Tibial artery (tissue), 4 donors: ENCODE data around the gene EPHB3.

ENCODE experiments used
- DNase-seq, 2 donors: peaks; one replicate each; pipeline ENCODE4 v3.0.0-alpha.2; 2019
- H3K27ac ChIP-seq, 2 donors: fragments of 200-600 bp; sonication (generic) in 1 of 2; 1 replicate in 1 of 2; 2 replicates in 1 of 2; pipeline ENCODE4 v1.5.1; 2018 to 2019; ENCODE audit warnings: mild to moderate bottlenecking in 1 of 2
- H3K27me3 ChIP-seq, 2 donors: fragments of 200-600 bp; sonication (generic) in 1 of 2; one replicate each; pipeline versions ENCODE4 v1.5.1 to v1.6.0; 2016 to 2019
- H3K36me3 ChIP-seq, 3 donors: fragments of 200-600 bp; sonication (generic) in 2 of 3; one replicate each; pipeline ENCODE4 v1.5.1; 2016 to 2019; ENCODE audit warnings: mild to moderate bottlenecking in 2 of 3
- H3K4me1 ChIP-seq, 4 donors: fragments of 200-600 bp; sonication (generic) in 2 of 4; 1 replicate in 3 of 4; 2 replicates in 1 of 4; pipeline ENCODE4 v1.5.1; 2016 to 2019
- H3K4me3 ChIP-seq, 2 donors: fragments of 200-600 bp; sonication (generic) in 1 of 2; 1 replicate in 1 of 2; 2 replicates in 1 of 2; pipeline ENCODE4 v1.5.1; 2018 to 2019; ENCODE audit warnings: mild to moderate bottlenecking in 2 of 2
- H3K9me3 ChIP-seq, 3 donors: fragments of 200-600 bp; sonication (generic) in 1 of 3; one replicate each; pipeline ENCODE4 v1.5.1; 2016 to 2019
- CTCF ChIP-seq, 2 experiments: fragments of 200-600 bp in 1 of 2; fragments of 450-650 bp in 1 of 2; IDR thresholded peaks; one replicate each; pipeline ENCODE4 v1.5.1; 2017 to 2019; ENCODE audit warnings: antibody characterized with exemption in 2 of 2, mild to moderate bottlenecking in 1 of 2, moderate library complexity in 1 of 2
- intact Hi-C: fragments of 100-400 bp; cut with DNase I; formaldehyde crosslinking; loops from one replicate; pipeline ENCODE4 v1.15.0; 2023; ENCODE audit warnings: low total_unique reads

EPHB3 gene

GRCh38 chr3:184562878-184563560, 1.4 kb downstream of the EPHB3 start:
- DNase-seq, result no peak
- Histone ChIP-seq H3K4me1 (peaks cover 0 to 63% (median 30%) of the 10 kb centered on the region in 4 donors), H3K27ac (peak overlapping the region; percentile 52 to 73), H3K4me3 (peak overlapping the region; percentile 60 to 66), H3K9me3 (no peaks in the 10 kb centered on the region), H3K27me3 (no peaks in the 10 kb centered on the region), H3K36me3 (no peaks in the 10 kb centered on the region)
- intact Hi-C loops, result no loop called here
- TF ChIP-seq CTCF (IDR thresholded peaks at IDR 0.05), result no peak

- DNase-seq, result no peak
- Histone ChIP-seq H3K27me3 (no peaks in the 10 kb centered on the region), H3K9me3 (no peaks in the 10 kb centered on the region), H3K27ac (peak overlapping the region; percentile 52 to 73), H3K4me1 (peaks cover 0 to 68% (median 35%) of the 10 kb centered on the region in 4 donors), H3K4me3 (peak overlapping the region in 1 of 2 donors; percentile 66), H3K36me3 (no peaks in the 10 kb centered on the region)
- no peak for TF ChIP-seq CTCF (IDR thresholded peaks at IDR 0.05)
- intact Hi-C loops, result no loop called here
Observed at GRCh38 chr3:184563561-184563925, 2.0 kb downstream of the EPHB3 start.

GRCh38 chr3:184563941-184564684, 2.5 kb downstream of the EPHB3 start:
- no peaks in the 10 kb centered on the region for H3K36me3 ChIP-seq
- TF ChIP-seq CTCF (IDR thresholded peaks at IDR 0.05), result no peak
- H3K9me3 ChIP-seq, result no peaks in the 10 kb centered on the region
- peak overlapping the region; percentile 52 to 73 for H3K27ac ChIP-seq
- no peak overlapping the region for H3K4me3 ChIP-seq
- intact Hi-C loops, result no loop called here
- no peaks in the 10 kb centered on the region for H3K27me3 ChIP-seq
- peaks cover 0 to 72% (median 36%) of the 10 kb centered on the region in 4 donors for H3K4me1 ChIP-seq
- no peak for DNase-seq

GRCh38 chr3:184564685-184565385, 3.2 kb downstream of the EPHB3 start:
- H3K27ac ChIP-seq, result peak overlapping the region; percentile 38 to 73
- no peaks in the 10 kb centered on the region for H3K9me3 ChIP-seq
- no peak overlapping the region for H3K4me3 ChIP-seq
- H3K36me3 ChIP-seq, result no peaks in the 10 kb centered on the region
- intact Hi-C loops, result loop anchor here (5.0 kb wide), 1 partner anchor 147 kb away; the partner anchor contains the start of gene MAGEF1
- no peaks in the 10 kb centered on the region for H3K27me3 ChIP-seq
- no peak for TF ChIP-seq CTCF (IDR thresholded peaks at IDR 0.05)
- DNase-seq, result no peak
- H3K4me1 ChIP-seq, result peaks cover 0 to 79% (median 43%) of the 10 kb centered on the region in 4 donors

DNA sequence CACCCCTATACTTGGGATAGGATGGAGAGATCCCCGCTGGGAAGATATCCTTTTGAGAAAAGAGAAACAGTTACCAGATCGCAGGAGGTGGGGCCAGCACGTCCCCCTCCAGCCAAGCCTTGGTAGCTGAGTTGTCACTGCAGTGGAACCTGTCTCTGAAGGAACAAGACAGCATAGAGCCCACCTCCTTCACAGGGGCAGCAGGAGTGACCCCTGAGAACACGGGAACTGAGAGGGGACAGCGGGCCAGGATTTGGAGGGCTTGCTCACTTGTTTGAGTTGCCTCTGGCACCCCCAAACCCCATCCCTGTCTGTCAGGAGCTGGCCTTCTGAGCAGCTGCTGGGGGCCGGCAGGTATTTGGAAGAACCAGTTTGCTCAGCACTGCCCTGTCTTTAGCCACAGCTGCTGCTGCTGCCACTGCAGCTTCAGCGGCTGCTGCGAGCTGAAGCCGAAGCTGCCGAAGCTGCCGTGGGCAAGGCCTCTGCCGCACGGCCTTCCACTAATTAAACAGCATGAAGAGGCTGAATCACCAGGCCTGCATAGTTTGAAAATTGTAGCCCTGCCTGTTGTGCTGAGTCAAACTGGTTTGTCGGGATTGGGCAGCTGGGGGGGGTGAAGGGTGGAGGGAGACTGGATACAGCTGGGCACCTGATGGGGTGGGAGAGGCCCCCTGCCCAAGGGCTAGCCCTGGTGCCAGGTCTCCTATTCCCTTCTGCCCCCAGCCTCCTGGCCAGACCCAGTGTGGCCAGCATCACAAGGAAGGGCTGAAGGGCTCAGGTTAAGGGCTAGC, 4.0 kb downstream of the EPHB3 start:
- Histone ChIP-seq H3K4me3 (no peak overlapping the region), H3K36me3 (no peaks in the 10 kb centered on the region), H3K27me3 (no peaks in the 10 kb centered on the region), H3K9me3 (no peaks in the 10 kb centered on the region), H3K27ac (peak overlapping the region; percentile 38 to 73), H3K4me1 (peaks cover 0 to 79% (median 39%) of the 10 kb centered on the region in 4 donors)
- DNase-seq, result no peak
- no peak for TF ChIP-seq CTCF (IDR thresholded peaks at IDR 0.05)
- intact Hi-C loops, result loop anchor here (5.0 kb wide), 1 partner anchor 147 kb away; the partner anchor contains the start of gene MAGEF1
